Esophagus muscularis mucosa (tissue), 4 donors: ENCODE measurements around the gene DMD.

Source experiments
- EP300 ChIP-seq: sonication (generic); formaldehyde crosslinking; IDR thresholded peaks from one replicate; pipeline ENCODE4 v1.6.1; 2017; ENCODE audit warnings: antibody characterized with exemption
- POLR2A ChIP-seq: fragments of 450-650 bp; IDR thresholded peaks from one replicate; pipeline ENCODE4 v1.6.1; 2017; ENCODE audit warnings: antibody characterized with exemption, moderate library complexity, mild to moderate bottlenecking, low read depth
- POLR2AphosphoS5 ChIP-seq, 2 donors: sonication (generic); formaldehyde crosslinking; IDR thresholded peaks; one replicate each; pipeline ENCODE4 v1.6.1; 2017; ENCODE audit warnings: antibody characterized with exemption in 2 of 2
- TF ChIP-seq, protein P1 (sequence below), 3 experiments: fragments of 200-600 bp in 2 of 3; fragments of 450-650 bp in 1 of 3; sonication (generic) in 2 of 3; IDR thresholded peaks; one replicate each; pipeline ENCODE4 v1.5.1; 2017 to 2019; ENCODE audit warnings: antibody characterized with exemption in 3 of 3, mild to moderate bottlenecking in 2 of 3, moderate library complexity in 1 of 3

DNA sequence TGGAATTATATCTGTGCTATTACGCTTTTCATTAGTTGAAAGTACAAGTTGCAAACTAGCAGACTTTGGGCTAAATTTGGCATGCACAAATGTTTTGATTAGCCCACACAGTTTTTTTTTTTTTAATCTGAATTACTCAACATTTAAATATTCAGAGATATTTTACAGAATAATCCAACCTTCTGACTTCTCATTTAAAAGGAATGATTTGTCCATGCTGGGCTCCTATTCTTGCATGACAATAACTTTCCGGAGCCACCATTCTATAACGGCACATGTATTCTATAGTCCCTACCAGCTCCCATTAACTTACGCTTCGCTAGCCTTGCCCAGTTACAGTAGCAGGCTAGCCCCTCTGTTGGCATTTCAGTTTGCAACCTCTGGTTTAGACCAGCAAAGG lies 1920.2 kb downstream of the DMD start:
- TF ChIP-seq, protein P1, sequence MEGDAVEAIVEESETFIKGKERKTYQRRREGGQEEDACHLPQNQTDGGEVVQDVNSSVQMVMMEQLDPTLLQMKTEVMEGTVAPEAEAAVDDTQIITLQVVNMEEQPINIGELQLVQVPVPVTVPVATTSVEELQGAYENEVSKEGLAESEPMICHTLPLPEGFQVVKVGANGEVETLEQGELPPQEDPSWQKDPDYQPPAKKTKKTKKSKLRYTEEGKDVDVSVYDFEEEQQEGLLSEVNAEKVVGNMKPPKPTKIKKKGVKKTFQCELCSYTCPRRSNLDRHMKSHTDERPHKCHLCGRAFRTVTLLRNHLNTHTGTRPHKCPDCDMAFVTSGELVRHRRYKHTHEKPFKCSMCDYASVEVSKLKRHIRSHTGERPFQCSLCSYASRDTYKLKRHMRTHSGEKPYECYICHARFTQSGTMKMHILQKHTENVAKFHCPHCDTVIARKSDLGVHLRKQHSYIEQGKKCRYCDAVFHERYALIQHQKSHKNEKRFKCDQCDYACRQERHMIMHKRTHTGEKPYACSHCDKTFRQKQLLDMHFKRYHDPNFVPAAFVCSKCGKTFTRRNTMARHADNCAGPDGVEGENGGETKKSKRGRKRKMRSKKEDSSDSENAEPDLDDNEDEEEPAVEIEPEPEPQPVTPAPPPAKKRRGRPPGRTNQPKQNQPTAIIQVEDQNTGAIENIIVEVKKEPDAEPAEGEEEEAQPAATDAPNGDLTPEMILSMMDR (IDR thresholded peaks at IDR 0.05) = no peak
- TF ChIP-seq EP300 = no peak
- no peak for TF ChIP-seq POLR2A
- no peak for TF ChIP-seq POLR2AphosphoS5 (IDR thresholded peaks at IDR 0.05)
